ENCODE results near the gene KCNH3.

DNA sequence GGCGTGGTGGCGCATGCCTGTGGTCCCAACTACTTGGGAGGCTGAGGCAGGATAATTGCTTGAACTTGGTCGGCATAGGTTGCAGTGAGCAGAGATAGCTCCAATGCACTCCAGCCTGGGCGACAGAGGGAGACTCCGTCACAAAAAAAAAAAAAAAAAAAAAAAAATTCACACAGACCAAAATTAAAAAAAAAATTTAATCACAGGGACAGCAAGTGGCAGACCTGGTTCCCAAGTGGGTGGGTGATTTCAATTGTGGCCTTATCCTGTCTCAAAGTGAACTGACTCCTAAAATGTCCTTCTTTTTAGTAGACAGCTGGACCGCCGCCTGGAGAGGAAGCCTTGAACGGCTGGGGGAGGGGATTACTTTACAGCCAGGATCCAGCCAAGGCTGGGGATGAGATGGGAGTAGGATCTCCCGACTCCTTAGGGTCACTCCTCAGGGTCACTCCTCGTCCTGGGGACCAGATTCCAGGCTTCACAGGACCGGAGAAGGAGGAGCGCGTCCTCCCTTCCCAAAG is 1.5 kb upstream of the KCNH3 start:
- TF ChIP-seq CTCF (conservative IDR thresholded peaks at IDR 0.05 in 1 of 2, IDR thresholded peaks at IDR 0.05 in 1 of 2; ENCODE audit: extremely low read depth in 1 of 2, insufficient read depth in 1 of 2, low read depth in 1 of 2, low read length in 2 of 2) = no peak
- TF ChIP-seq EZH2 (IDR thresholded peaks at IDR 0.05; ENCODE audit: borderline replicate concordance, low read length) = no peak
